Astrocyte (in vitro differentiated cells and primary cell): ENCODE measurements around the gene SLC36A1. TPM values are rescaled to one million over a fixed set of nuclear protein-coding genes. Genes with fewer than 3 reads are reported as not detected.
"Not testable (repeated sequence)": the region's sequence is repeated elsewhere in the genome, so short reads cannot be mapped to it uniquely, and the experiment has no call there.

Experiments
- DNase-seq: peaks from one replicate; pipeline ENCODE4 v3.0.0-alpha.2; 2010; ENCODE audit warnings: low read depth
- FAIRE-seq: peaks from 2 replicates; lab custom pipeline; 2011; peaks lifted over from hg19 to GRCh38; lab: Jason Lieb, UNC
- H2AFZ ChIP-seq: 2 replicates; pipeline ENCODE4 v1.6.0; 2012; ENCODE audit warnings: low read depth, low read length, inconsistent platforms
- H3K27ac ChIP-seq: 2 replicates; pipeline ENCODE4 v1.5.1; 2011; ENCODE audit warnings: low read depth, low read length, inconsistent platforms
- H3K27me3 ChIP-seq: 2 replicates; pipeline ENCODE4 v1.6.0; 2011; ENCODE audit warnings: low read length, inconsistent platforms; ENCODE audit not compliant: insufficient read depth
- H3K36me3 ChIP-seq: 2 replicates; pipeline ENCODE4 v1.5.1; 2011; ENCODE audit warnings: low read length, inconsistent platforms; ENCODE audit not compliant: insufficient read depth
- H3K4me1 ChIP-seq: 2 replicates; pipeline ENCODE4 v1.5.1; 2011; ENCODE audit warnings: low read length, inconsistent platforms; ENCODE audit not compliant: insufficient read depth
- H3K4me2 ChIP-seq: 2 replicates; pipeline ENCODE4 v1.6.0; 2012; ENCODE audit warnings: low read length, inconsistent platforms
- H3K4me3 ChIP-seq: 2 replicates; pipeline ENCODE4 v1.5.1; 2011; ENCODE audit warnings: low read depth, mild to moderate bottlenecking, low read length, inconsistent platforms; ENCODE audit not compliant: insufficient read depth
- H3K79me2 ChIP-seq: 2 replicates; pipeline ENCODE4 v1.6.0; 2012; ENCODE audit warnings: mild to moderate bottlenecking, low read length, inconsistent platforms; ENCODE audit not compliant: insufficient read depth
- H3K9ac ChIP-seq: 2 replicates; pipeline ENCODE4 v1.6.0; 2012; ENCODE audit warnings: mild to moderate bottlenecking, low read length, inconsistent platforms
- H3K9me3 ChIP-seq: 2 replicates; pipeline ENCODE4 v1.5.1; 2012; ENCODE audit warnings: low read depth, mild to moderate bottlenecking, low read length, inconsistent platforms; ENCODE audit not compliant: insufficient read depth
- H4K20me1 ChIP-seq: 2 replicates; pipeline ENCODE4 v1.6.0; 2012; ENCODE audit warnings: low read length, inconsistent platforms; ENCODE audit not compliant: insufficient read depth
- H3K27ac Mint-ChIP-seq: one replicate; pipeline ENCODE4 v1.8.0; 2021; ENCODE audit warnings: mild to moderate bottlenecking, mixed read lengths; ENCODE audit not compliant: unreplicated experiment
- H3K27me3 Mint-ChIP-seq: one replicate; pipeline ENCODE4 v1.8.0; 2021; ENCODE audit warnings: low read depth, mixed read lengths; ENCODE audit not compliant: unreplicated experiment
- H3K36me3 Mint-ChIP-seq: one replicate; pipeline ENCODE4 v1.8.0; 2021; ENCODE audit warnings: low read depth, mixed read lengths; ENCODE audit not compliant: unreplicated experiment
- H3K4me1 Mint-ChIP-seq: one replicate; pipeline ENCODE4 v1.8.0; 2021; ENCODE audit warnings: low read depth, mixed read lengths; ENCODE audit not compliant: unreplicated experiment
- H3K4me3 Mint-ChIP-seq: one replicate; pipeline ENCODE4 v1.8.0; 2021; ENCODE audit warnings: mild to moderate bottlenecking, moderate library complexity, mixed read lengths; ENCODE audit not compliant: unreplicated experiment
- H3K9me3 Mint-ChIP-seq: one replicate; pipeline ENCODE4 v1.8.0; 2021; ENCODE audit warnings: mild to moderate bottlenecking, mixed read lengths; ENCODE audit not compliant: unreplicated experiment
- CTCF ChIP-seq: IDR thresholded peaks from 2 replicates; pipeline ENCODE4 v1.5.1; 2011; ENCODE audit warnings: low read depth, mild to moderate bottlenecking, inconsistent platforms, low read length, moderate library complexity; ENCODE audit not compliant: insufficient read depth
- EZH2 ChIP-seq: IDR thresholded peaks from 2 replicates; pipeline ENCODE4 v1.6.1; 2012; ENCODE audit warnings: mild to moderate bottlenecking, low read length, inconsistent platforms; ENCODE audit not compliant: insufficient read depth
- total RNA-seq: library from RNA; stranded (reverse); gene quantifications from 2 replicates; pipeline ENCODE4 v1.2.1, GENCODE V29; 2021

Gene SLC36A1
- total RNA-seq, 1 donor from 2014 or later, result 6.4 TPM

- Mint-ChIP-seq H3K9me3 (no peaks in the 10 kb centered on the region), H3K27me3 (peaks cover 13% of the 10 kb centered on the region), H3K4me1 (no peaks in the 10 kb centered on the region), H3K27ac (no peak overlapping the region), H3K4me3 (no peak overlapping the region), H3K36me3 (no peaks in the 10 kb centered on the region)
- H3K36me3 ChIP-seq, result no peaks in the 10 kb centered on the region
- H3K27me3 ChIP-seq, result peaks cover 5% of the 10 kb centered on the region
- H3K9ac ChIP-seq, result no peak overlapping the region
- H3K4me1 ChIP-seq, result no peaks in the 10 kb centered on the region
- no peak for DNase-seq
- H3K4me3 ChIP-seq, result no peak overlapping the region
- no peaks in the 10 kb centered on the region for H4K20me1 ChIP-seq
- H3K4me2 ChIP-seq, result no peak overlapping the region
- TF ChIP-seq EZH2 (no peak), CTCF (no peak)
- H3K9me3 ChIP-seq, result no peaks in the 10 kb centered on the region
- H3K79me2 ChIP-seq, result no peaks in the 10 kb centered on the region
- no peak for FAIRE-seq
- H3K27ac ChIP-seq, result no peak overlapping the region
- H2AFZ ChIP-seq, result no peak overlapping the region
Measured at GRCh38 chr5:151424892-151425523, 22.4 kb upstream of the SLC36A1 start.

GRCh38 chr5:151426347-151426746 lies 21.1 kb upstream of the SLC36A1 start:
- not testable (repeated sequence) for H3K79me2 ChIP-seq, H3K4me1 Mint-ChIP-seq, H4K20me1 ChIP-seq, H3K9ac ChIP-seq, DNase-seq, H3K36me3 Mint-ChIP-seq, H3K27ac Mint-ChIP-seq, H3K36me3 ChIP-seq, H3K4me2 ChIP-seq, H2AFZ ChIP-seq, H3K4me3 ChIP-seq, H3K9me3 Mint-ChIP-seq, H3K27me3 ChIP-seq, H3K4me3 Mint-ChIP-seq, H3K9me3 ChIP-seq, FAIRE-seq, H3K27ac ChIP-seq, H3K4me1 ChIP-seq
- peaks cover 13% of the 10 kb centered on the region for H3K27me3 Mint-ChIP-seq

- Histone ChIP-seq H2AFZ (no peak overlapping the region), H3K27ac (no peak overlapping the region), H3K79me2 (no peaks in the 10 kb centered on the region), H3K4me3 (no peak overlapping the region), H3K4me2 (no peak overlapping the region), H3K4me1 (no peaks in the 10 kb centered on the region), H3K27me3 (peaks cover 5% of the 10 kb centered on the region), H3K9ac (no peak overlapping the region), H4K20me1 (no peaks in the 10 kb centered on the region), H3K9me3 (no peaks in the 10 kb centered on the region), H3K36me3 (no peaks in the 10 kb centered on the region)
- H3K9me3 Mint-ChIP-seq, result no peaks in the 10 kb centered on the region
- H3K27me3 Mint-ChIP-seq, result peaks cover 13% of the 10 kb centered on the region
- FAIRE-seq (no peak), DNase-seq (no peak)
- no peaks in the 10 kb centered on the region for H3K36me3 Mint-ChIP-seq
- no peaks in the 10 kb centered on the region for H3K4me1 Mint-ChIP-seq
- no peak overlapping the region for H3K27ac Mint-ChIP-seq
- no peak for TF ChIP-seq CTCF
- TF ChIP-seq EZH2, result no peak
- no peak overlapping the region for H3K4me3 Mint-ChIP-seq
Measured at GRCh38 chr5:151427258-151427657, 20.1 kb upstream of the SLC36A1 start.
